ENCODE results near the gene HHATL.

GRCh38 chr3:42749753-42750231, 47.2 kb upstream of the HHATL start:
- TF ChIP-seq POLR2AphosphoS5 (IDR thresholded peaks at IDR 0.05) (no peak), POLR2A (IDR thresholded peaks at IDR 0.05) (no peak), CTCF (IDR thresholded peaks at IDR 0.05 in 8 of 11, conservative IDR thresholded peaks at IDR 0.05 in 3 of 11) (peak in 4 of 11 experiments; percentile 22 to 52 (median 33))
